K562 (cell line): ENCODE measurements around the gene ZNF655. TPM values are rescaled to one million over a fixed set of nuclear protein-coding genes. Genes with fewer than 3 reads are reported as not detected.

ENCODE experiments used
- AFF4 ChIP-seq: sonication (generic); formaldehyde crosslinking; IDR thresholded peaks from 2 replicates; pipeline ENCODE4 v1.8.0; 2023; ENCODE audit warnings: mild to moderate bottlenecking, missing genetic modification reagents
- ARNT ChIP-seq, 2 experiments: fragments of 450-650 bp; IDR thresholded peaks; 2 replicates each; pipeline ENCODE4 v1.6.1; 2016; ENCODE audit warnings: mild to moderate bottlenecking in 1 of 2
- CBFB ChIP-seq: sonication (generic); formaldehyde crosslinking; IDR thresholded peaks from 2 replicates; pipeline ENCODE4 v1.4.0; 2020; ENCODE audit warnings: mild to moderate bottlenecking, missing genetic modification reagents
- CXXC5 ChIP-seq: fragments of 250-450 bp; sonication (Bioruptor Pico); IDR thresholded peaks from 2 replicates; pipeline ENCODE4 v1.8.0; 2022; ENCODE audit warnings: inconsistent platforms, mild to moderate bottlenecking, moderate library complexity
- E2F5 ChIP-seq: sonication (generic); formaldehyde crosslinking; IDR thresholded peaks from 2 replicates; pipeline ENCODE4 v1.8.0; 2022; ENCODE audit warnings: mild to moderate bottlenecking, missing genetic modification reagents
- FOXJ2 ChIP-seq: fragments of 200-800 bp; sonication (Bioruptor generic); IDR thresholded peaks from 2 replicates; pipeline ENCODE4 v1.6.1; 2016; ENCODE audit warnings: missing genetic modification characterization, missing compliant biosample characterization
- IRF2 ChIP-seq: sonication (generic); formaldehyde crosslinking; IDR thresholded peaks from 2 replicates; pipeline ENCODE4 v1.8.1; 2022; ENCODE audit warnings: mild to moderate bottlenecking, missing genetic modification reagents
- NR2F6 ChIP-seq: fragments of 450-650 bp; formaldehyde crosslinking; IDR thresholded peaks from 2 replicates; pipeline ENCODE4 v1.4.0; 2020; ENCODE audit warnings: mild to moderate bottlenecking
- PHB ChIP-seq: fragments of 250-450 bp; sonication (Bioruptor Pico); IDR thresholded peaks from 2 replicates; pipeline ENCODE4 v1.5.0; 2021
- POLR2A ChIP-seq: fragments of 450-650 bp; conservative IDR thresholded peaks from 2 replicates; pipeline ENCODE4 v1.6.1; 2016
- RBBP5 ChIP-seq: fragments of 200-600 bp; sonication (generic); IDR thresholded peaks from 2 replicates; pipeline ENCODE4 v1.6.1; 2012; ENCODE audit warnings: borderline replicate concordance, mild to moderate bottlenecking, low read length, control low read depth, inconsistent platforms; ENCODE audit not compliant: insufficient read depth, poor library complexity, severe bottlenecking
- SNAPC5 ChIP-seq: fragments of 250-450 bp; sonication (Bioruptor Pico); IDR thresholded peaks from 2 replicates; pipeline ENCODE4 v1.8.0; 2021; ENCODE audit warnings: moderate library complexity, mild to moderate bottlenecking, inconsistent platforms
- SP1 ChIP-seq: sonication (generic); formaldehyde crosslinking; IDR thresholded peaks from 2 replicates; pipeline ENCODE4 v1.8.1; 2022; ENCODE audit warnings: mild to moderate bottlenecking, missing genetic modification reagents
- SRSF3 ChIP-seq: fragments of 200-400 bp; formaldehyde crosslinking; IDR thresholded peaks from 2 replicates; pipeline ENCODE4 v1.6.1; 2016; ENCODE audit warnings: mild to moderate bottlenecking, low read length, moderate library complexity; ENCODE audit not compliant: insufficient read depth
- ZNF561 ChIP-seq: fragments of 450-650 bp; formaldehyde crosslinking; conservative IDR thresholded peaks from 2 replicates; pipeline ENCODE4 v1.4.0; 2020; ENCODE audit warnings: mild to moderate bottlenecking, moderate library complexity
- polyA plus RNA-seq, 8 experiments: library from polyadenylated mRNA; depleted of rRNA in 4 of 8; stranded (reverse) in 5 of 8; unstranded in 3 of 8; fragments of >200 nt; fragmentation: Nextera tagmentation in 2 of 8; fragmentation: Illumina TruSeq in 1 of 8; extraction: Ambion mirVana in 2 of 8; extraction: Trizol in 1 of 8; gene quantifications; 2 replicates each; pipeline versions ENCODE4 v1.2.1 to v1.2.3, GENCODE V29; 2011 to 2014; ENCODE audit warnings: inconsistent platforms in 1 of 8, missing spikeins in 1 of 8
- total RNA-seq, 7 experiments: library from RNA; depleted of rRNA in 6 of 7; stranded (reverse); fragments of >200 nt in 6 of 7; fragmentation: Illumina TruSeq in 2 of 7; extraction: Trizol in 2 of 7; gene quantifications; 2 replicates each; pipeline versions ENCODE4 v1.2.1 to v1.2.3, GENCODE V29; 2011 to 2021; ENCODE audit warnings: low replicate concordance in 1 of 7
- TF ChIP-seq, protein P1 (sequence below), 2 experiments: IDR thresholded peaks; 2 replicates each; pipeline ENCODE4 v1.6.1; 2012; ENCODE audit warnings: improper control_type of control experiment in 2 of 2, low read depth in 2 of 2, low read length in 2 of 2, borderline replicate concordance in 1 of 2
- TF ChIP-seq, protein P2 (sequence below): fragments of 250-450 bp; sonication (Bioruptor Pico); IDR thresholded peaks from 2 replicates; pipeline ENCODE4 v1.5.0; 2021

The ZNF655 gene
- total and polyA plus RNA-seq, 9 of the 15 experiments (the other 6 are each of a cell fraction or from before 2014, with no cell fraction given): 25.7 to 130 (median 95.2) TPM

- 0 out of 2 replicates have a peak, but pooled peaks have one; percentile 39 for TF ChIP-seq NR2F6 (CRISPR knock-in tag)
- TF ChIP-seq, protein P1, sequence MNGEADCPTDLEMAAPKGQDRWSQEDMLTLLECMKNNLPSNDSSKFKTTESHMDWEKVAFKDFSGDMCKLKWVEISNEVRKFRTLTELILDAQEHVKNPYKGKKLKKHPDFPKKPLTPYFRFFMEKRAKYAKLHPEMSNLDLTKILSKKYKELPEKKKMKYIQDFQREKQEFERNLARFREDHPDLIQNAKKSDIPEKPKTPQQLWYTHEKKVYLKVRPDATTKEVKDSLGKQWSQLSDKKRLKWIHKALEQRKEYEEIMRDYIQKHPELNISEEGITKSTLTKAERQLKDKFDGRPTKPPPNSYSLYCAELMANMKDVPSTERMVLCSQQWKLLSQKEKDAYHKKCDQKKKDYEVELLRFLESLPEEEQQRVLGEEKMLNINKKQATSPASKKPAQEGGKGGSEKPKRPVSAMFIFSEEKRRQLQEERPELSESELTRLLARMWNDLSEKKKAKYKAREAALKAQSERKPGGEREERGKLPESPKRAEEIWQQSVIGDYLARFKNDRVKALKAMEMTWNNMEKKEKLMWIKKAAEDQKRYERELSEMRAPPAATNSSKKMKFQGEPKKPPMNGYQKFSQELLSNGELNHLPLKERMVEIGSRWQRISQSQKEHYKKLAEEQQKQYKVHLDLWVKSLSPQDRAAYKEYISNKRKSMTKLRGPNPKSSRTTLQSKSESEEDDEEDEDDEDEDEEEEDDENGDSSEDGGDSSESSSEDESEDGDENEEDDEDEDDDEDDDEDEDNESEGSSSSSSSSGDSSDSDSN (IDR thresholded peaks at IDR 0.05; ENCODE audit: borderline replicate concordance in 1 of 2, low read depth in 2 of 2, low read length in 2 of 2): peak; percentile 84 to 88; a peak in 1 of 4 replicates
- peak; percentile 91; the same call in 1 of the 2 replicates for TF ChIP-seq SRSF3
- TF ChIP-seq ARNT (IDR thresholded peaks at IDR 0.05): no peak
- no peak for TF ChIP-seq IRF2 (CRISPR knock-in tag)
- no peak for TF ChIP-seq ZNF561 (CRISPR knock-in tag)
- TF ChIP-seq AFF4 (CRISPR knock-in tag): no peak; the same call in none of the 2 replicates
- peak; percentile 97 for TF ChIP-seq POLR2A
- TF ChIP-seq, protein P2, sequence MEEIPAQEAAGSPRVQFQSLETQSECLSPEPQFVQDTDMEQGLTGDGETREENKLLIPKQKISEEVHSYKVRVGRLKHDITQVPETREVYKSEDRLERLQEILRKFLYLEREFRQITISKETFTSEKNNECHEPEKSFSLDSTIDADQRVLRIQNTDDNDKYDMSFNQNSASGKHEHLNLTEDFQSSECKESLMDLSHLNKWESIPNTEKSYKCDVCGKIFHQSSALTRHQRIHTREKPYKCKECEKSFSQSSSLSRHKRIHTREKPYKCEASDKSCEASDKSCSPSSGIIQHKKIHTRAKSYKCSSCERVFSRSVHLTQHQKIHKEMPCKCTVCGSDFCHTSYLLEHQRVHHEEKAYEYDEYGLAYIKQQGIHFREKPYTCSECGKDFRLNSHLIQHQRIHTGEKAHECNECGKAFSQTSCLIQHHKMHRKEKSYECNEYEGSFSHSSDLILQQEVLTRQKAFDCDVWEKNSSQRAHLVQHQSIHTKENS (CRISPR knock-in tag): no peak
- TF ChIP-seq E2F5: no peak
- peak; percentile 62 for TF ChIP-seq CXXC5 (CRISPR knock-in tag)
- 0 out of 2 replicates have a peak, but pooled peaks have one; percentile 30 for TF ChIP-seq SP1 (CRISPR knock-in tag)
- TF ChIP-seq SNAPC5: no peak
- TF ChIP-seq FOXJ2: no peak
- TF ChIP-seq RBBP5: peak; percentile 87
- peak; percentile 47 for TF ChIP-seq CBFB (CRISPR knock-in tag)
- TF ChIP-seq PHB (CRISPR knock-in tag): 0 out of 2 replicates have a peak, but pooled peaks have one; percentile 13
Measured at GRCh38 chr7:99558306-99559174, at the start of gene ZNF655 (continued).
